Colon (tissue), 2 donors: ENCODE data around the gene DMTF1.

Experiments used
- FAIRE-seq: peaks from 2 replicates; lab custom pipeline; 2012; peaks lifted over from hg19 to GRCh38; lab: Jason Lieb, UNC
- donor health status: control.
- donor health status: control.

DMTF1 gene

GRCh38 chr7:87147500-87147899 lies 4.8 kb upstream of the DMTF1 start:
- no peak for FAIRE-seq

GRCh38 chr7:87148332-87148955 lies 3.8 kb upstream of the DMTF1 start:
- FAIRE-seq: no peak

DNA sequence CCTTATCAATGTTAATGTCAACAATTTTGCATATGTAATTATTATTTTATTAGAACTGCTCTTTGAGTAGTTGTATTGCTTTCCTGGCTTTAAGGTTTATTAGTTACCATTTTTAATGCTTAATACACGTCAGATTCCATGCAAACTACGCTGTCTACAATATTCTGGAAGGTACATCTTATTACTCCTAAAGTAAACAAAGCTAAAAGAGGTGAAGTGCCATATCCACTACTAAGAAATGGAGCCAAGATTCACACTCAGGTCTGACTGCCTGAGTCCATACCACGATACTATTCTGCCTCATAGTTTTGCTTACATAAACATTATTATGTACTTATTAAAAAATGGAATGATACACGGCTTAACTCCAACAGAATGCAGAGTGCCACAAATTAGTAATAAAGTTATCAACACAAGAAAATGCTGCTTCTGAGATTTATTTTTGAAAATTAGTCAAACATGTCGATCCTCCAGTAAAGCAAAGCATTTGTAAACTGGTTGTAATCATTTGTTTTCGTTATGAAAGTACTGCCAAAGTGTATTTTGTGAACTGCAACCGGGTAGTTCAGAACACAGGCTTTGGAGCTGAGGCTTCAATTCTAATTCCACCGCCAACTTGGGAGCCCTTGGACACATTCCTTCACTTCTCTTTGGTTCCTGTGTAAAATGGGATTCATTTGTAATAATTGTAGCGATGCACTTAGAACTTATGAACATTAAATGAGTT lies 1.1 kb upstream of the DMTF1 start:
- FAIRE-seq: no peak

GRCh38 chr7:87151729-87152111 lies 533 bp upstream of the DMTF1 start:
- FAIRE-seq: no peak

DNA sequence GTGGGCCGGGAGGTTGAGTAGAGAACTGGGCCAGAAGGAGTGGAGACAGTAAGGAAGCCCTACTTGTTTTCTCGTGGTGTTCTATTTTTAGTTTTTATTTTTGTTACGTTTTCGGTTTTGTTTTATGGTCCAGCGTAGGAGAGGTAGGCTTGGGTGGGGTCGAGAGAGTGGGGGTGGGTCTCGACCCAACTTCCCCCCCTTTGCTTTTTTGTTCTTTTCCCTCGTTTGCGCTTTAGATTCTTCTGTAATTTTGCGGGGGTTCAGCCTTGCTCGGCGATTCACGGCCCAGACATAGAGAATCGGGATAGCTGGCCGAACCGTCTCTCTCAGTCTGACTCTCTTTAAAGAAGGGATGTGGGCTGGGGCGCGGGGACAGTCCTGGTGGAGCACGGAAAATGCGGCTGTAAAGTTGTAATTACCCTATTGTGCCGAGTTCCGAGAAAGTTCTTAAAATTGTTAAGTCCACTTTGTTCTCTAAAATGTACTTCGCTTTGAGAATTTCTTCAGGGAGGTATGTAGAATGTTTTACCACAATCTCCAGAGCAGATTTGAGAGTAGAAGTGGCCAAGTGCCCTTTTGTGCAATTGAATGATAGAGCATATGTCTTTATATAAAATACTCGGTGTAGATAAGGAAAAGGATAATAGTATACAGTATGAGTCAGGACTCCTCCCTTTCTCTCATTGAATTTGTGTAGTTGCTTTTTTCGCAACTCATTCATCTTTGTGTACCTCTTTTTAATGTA lies 816 bp downstream of the DMTF1 start:
- no peak for FAIRE-seq

DNA sequence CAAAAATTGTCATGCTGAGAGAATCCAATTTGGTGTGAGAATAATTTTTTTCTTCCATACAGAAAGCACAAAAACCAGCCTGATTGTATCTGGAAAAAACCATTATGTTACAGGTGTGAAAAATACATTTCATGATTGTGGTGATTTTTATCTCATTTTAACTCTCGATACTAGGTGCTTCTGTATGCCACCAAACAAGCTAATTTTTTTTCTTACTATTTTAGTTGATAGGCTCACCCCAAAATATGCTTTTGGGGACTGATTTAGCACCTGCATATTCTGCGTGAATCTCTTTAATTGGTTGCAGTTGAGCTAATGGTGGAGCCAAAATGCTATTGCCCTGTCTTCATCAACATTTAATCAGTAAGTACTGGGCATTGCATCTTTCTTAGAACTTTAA lies 1.9 kb downstream of the DMTF1 start:
- FAIRE-seq: no peak

- FAIRE-seq: no peak
These were observed 2.3 kb downstream of the DMTF1 start for GRCh38 chr7:87154569-87154968.

DNA sequence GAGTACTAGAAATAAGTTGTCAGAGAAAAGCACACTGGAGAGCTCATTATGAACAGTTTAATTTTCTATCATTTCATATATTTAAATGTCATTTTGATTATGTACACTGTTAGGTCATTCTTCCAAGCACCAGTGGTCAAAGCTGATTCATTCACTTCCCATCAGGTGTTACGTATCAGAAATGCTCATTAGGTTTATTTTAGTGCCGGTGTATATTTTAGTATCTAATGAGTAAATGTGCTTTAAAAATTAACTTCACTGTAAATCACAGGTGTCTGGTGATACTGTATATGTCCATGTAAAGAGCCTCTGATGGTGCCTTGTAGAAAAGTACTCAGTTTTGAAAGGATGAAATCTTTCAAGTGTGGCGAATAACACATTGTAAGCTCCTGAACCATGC lies 3.5 kb downstream of the DMTF1 start:
- no peak for FAIRE-seq

- no peak for FAIRE-seq
These were observed 4.5 kb downstream of the DMTF1 start for GRCh38 chr7:87156709-87157108.

- FAIRE-seq: no peak
These were observed 7.3 kb downstream of the DMTF1 start for GRCh38 chr7:87159538-87159937.

GRCh38 chr7:87164433-87164832 lies 12.2 kb downstream of the DMTF1 start:
- no peak for FAIRE-seq

DNA sequence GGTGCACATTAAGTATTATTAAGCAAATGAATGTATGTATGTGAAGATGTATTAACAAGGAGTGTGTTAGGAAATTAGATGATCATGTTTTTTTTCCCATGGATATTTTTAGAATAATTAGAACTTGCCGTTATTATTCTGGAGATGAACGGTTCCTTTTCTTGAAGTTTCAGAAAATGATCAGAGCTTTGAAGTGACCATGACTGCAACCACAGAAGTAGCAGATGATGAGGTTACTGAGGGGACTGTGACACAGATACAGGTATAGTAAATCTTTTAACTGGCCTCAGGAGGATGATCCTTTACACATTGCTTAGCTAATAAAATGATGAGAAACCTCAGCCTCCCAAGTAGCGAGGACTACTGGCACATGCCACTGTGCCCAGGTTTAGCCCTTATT lies 18.6 kb downstream of the DMTF1 start:
- no peak for FAIRE-seq

DNA sequence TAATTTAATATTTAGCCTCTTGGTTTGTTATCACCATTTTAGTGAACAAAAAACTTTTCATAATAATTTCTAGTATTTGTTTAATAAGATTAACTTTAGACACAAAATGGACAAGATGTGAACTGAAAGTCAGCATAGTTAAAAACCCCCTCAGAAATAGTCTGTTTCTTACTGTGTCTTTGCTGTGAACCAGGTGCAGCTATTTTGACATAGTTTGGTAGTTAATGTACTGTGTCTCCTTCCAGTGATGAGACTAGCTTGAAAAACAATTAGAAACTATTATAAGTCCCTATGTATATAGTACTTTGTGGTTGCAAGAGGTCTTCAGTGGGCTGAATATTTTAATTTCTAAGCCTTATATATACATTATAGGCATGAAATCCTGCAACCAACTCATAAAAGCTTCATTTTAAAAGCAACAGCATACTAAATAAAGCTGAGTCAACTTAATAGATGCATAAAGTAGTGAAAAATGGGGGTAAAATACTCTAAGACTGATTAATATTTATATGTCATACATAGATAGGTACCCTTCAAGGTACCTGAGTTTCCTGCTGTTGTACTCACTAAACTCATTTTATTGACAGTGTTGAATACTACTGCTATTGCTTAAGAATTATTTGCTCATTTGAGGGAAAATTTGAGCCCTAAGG lies 19.2 kb downstream of the DMTF1 start:
- FAIRE-seq: no peak

DNA sequence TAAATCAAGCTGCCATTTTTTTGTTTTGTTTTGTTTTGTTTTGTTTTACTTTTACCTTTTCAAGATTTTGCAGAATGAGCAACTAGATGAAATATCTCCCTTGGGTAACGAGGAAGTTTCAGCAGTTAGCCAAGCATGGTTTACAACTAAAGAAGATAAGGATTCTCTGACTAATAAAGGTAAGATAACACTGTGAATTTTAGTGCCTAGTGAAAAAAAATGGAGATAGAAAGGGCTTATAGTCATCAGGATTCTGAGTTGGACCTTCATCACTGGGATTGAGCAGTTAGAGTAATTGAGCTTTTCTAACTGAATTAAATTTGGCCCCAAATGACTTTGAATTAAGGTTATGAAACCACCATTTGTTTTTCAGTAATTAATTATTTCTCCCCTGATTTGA lies 21.2 kb downstream of the DMTF1 start:
- no peak for FAIRE-seq

DNA sequence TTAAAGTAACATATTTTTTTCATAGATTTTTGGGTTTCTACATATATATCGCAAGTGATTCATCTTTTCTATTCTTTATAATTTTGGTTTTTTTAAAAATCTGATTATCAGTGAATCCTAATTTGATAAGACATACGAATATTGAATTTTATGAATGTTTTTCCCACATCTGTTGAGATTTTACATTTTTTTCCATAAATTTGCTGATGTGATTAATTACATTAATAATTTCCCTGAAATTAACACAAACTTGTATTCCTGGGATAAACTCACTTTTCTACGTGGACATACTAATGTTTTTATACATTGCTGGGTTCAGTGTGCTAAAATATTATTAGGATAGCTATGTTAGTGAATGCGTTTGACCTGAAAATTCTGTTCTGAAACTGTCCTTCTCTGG lies 26.1 kb downstream of the DMTF1 start:
- no peak for FAIRE-seq

GRCh38 chr7:87179180-87179579 lies 26.9 kb downstream of the DMTF1 start:
- no peak for FAIRE-seq

DNA sequence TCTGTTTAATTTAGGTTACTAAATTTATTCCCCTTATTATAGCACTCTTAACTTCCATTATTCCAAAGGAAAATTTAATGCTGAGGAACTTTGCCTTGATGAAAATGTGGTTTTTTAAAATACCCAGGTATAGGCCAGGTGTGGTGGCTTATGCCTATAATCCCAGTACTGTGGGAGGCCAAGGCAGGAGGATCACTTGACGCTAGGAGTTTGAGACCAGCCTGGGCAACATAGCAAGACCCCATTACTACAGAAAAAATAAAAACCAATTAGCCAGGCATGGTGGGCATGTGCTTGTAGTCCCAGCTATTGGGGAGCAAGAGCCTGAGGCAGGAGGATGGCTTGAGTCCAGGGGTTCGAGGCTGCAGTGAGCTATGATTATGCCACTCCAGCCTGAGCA lies 34.9 kb downstream of the DMTF1 start:
- FAIRE-seq: no peak

DNA sequence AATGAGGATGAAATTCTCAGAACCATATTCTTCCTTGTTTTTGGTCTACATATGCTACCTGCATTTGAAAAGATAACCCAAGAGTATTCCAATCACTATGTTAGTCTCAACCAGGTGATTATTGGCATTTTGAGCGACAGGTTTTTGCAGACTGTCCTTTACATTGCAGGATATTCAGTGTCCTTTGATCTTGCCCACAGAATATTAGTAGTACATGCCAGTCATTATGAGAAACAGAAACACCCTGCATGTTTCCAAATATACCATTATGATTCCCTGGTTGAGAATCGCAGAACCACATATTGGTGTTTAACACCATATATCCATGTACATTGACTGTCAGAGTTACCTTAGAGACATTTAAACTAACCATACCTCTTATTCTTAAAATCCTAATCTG lies 36.7 kb downstream of the DMTF1 start:
- no peak for FAIRE-seq

DNA sequence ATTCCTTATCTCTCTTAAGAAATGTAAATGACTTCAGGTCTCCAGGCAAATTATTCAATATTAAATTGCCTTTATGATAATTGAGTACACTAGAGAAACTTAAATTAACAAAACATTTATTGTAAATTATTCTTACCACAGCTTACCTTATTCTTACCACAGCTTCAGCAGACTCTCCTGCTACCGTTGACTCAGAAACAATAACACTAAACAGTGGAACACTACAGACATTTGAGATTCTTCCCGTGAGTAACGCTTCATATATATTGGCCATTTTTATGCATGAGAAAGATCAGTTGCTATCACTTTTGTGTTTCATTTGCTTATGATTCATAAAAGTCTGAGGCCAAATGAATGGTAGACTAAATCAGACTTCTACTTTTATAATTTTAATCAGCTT lies 38.5 kb downstream of the DMTF1 start:
- no peak for FAIRE-seq

GRCh38 chr7:87192784-87193487 lies 40.7 kb downstream of the DMTF1 start:
- no peak for FAIRE-seq

DNA sequence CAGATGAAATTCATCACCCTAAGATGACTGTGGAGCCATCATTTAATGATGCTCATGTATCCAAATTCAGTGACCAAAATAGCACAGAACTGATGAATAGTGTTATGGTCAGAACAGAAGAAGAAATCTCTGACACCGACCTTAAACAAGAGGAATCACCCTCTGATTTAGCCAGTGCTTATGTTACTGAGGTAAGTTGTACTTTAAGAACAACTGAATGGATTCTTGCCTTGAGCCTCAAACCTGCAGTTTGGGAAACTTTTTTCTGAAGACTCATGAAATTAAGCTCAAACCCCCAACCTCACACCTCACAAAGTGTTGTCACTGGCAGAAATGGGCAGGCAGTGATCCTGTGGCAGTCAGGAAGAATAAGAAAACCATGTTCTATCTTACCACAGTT lies 41.7 kb downstream of the DMTF1 start:
- no peak for FAIRE-seq

- no peak for FAIRE-seq
These were observed 47.0 kb downstream of the DMTF1 start for GRCh38 chr7:87199241-87199640.
